ENCODE measurements around the gene TMEM132A. TPM values are rescaled to one million over a fixed set of nuclear protein-coding genes. Genes with fewer than 3 reads are reported as not detected.

The TMEM132A gene
- total RNA-seq, 1 experiment from 2014 or later: 154 TPM

DNA sequence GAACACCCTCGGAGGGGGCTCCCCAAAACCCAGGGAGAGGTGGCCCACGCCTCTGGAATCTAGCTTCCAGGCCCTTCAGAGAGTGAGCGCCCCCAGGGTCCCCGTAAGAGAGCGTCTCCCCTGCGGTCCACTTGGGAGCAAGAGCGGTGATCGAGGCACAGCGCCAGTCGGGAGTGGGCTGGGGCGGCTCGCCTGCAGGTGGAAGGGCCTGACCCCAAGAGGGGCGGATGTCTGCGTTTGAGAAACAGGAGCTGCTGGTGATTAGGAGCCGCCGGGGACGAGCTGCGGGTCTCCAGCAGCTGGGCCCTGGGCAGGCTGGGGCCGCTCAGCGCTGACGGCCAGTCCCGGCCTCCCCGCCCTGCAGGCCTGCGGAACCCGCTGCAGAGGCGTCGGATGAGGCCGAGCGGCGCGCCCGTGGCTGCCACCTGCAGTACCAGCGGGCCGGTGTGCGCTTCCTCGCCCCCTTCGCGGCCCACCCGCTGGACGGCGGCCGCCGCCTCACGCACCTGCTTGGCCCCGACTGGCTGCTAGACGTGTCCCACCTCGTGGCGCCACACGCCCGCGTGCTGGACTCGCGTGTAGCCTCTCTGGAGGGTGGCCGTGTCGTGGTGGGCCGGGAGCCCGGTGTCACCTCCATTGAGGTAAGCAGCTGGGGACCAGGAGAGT, 10.0 kb downstream of the TMEM132A start:
- in situ Hi-C loops (cut with HindIII; ENCODE audit: low pct_unique_long_range_greater_than_20kb, low sequenced_read_pairs): no loop called here
- no peaks in the 10 kb centered on the region for H3K27me3 ChIP-seq (ENCODE audit: control insufficient read depth, insufficient read depth, low read length)
- H3K36me3 ChIP-seq (ENCODE audit: control insufficient read depth, insufficient read depth, low read length): no peaks in the 10 kb centered on the region
- no peak overlapping the region for H3K4me3 ChIP-seq (ENCODE audit: low read depth in 2 of 2, low read length in 2 of 2)
- ATAC-seq: no peak
- no peak for TF ChIP-seq SIN3A (IDR thresholded peaks at IDR 0.05; ENCODE audit: borderline replicate concordance, insufficient read depth, low read depth, low read length)
- TF ChIP-seq, protein P1, sequence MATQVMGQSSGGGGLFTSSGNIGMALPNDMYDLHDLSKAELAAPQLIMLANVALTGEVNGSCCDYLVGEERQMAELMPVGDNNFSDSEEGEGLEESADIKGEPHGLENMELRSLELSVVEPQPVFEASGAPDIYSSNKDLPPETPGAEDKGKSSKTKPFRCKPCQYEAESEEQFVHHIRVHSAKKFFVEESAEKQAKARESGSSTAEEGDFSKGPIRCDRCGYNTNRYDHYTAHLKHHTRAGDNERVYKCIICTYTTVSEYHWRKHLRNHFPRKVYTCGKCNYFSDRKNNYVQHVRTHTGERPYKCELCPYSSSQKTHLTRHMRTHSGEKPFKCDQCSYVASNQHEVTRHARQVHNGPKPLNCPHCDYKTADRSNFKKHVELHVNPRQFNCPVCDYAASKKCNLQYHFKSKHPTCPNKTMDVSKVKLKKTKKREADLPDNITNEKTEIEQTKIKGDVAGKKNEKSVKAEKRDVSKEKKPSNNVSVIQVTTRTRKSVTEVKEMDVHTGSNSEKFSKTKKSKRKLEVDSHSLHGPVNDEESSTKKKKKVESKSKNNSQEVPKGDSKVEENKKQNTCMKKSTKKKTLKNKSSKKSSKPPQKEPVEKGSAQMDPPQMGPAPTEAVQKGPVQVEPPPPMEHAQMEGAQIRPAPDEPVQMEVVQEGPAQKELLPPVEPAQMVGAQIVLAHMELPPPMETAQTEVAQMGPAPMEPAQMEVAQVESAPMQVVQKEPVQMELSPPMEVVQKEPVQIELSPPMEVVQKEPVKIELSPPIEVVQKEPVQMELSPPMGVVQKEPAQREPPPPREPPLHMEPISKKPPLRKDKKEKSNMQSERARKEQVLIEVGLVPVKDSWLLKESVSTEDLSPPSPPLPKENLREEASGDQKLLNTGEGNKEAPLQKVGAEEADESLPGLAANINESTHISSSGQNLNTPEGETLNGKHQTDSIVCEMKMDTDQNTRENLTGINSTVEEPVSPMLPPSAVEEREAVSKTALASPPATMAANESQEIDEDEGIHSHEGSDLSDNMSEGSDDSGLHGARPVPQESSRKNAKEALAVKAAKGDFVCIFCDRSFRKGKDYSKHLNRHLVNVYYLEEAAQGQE (IDR thresholded peaks at IDR 0.05; ENCODE audit: insufficient read depth in 1 of 2, low read depth in 2 of 2, low read length in 1 of 2): no peak
- no peak for TF ChIP-seq TCF7L2 (IDR thresholded peaks at IDR 0.05; ENCODE audit: low read depth, low read length)
- no peak for TF ChIP-seq POLR2AphosphoS5 (IDR thresholded peaks at IDR 0.05; ENCODE audit: low read depth, low read length)
- TF ChIP-seq, protein P2, sequence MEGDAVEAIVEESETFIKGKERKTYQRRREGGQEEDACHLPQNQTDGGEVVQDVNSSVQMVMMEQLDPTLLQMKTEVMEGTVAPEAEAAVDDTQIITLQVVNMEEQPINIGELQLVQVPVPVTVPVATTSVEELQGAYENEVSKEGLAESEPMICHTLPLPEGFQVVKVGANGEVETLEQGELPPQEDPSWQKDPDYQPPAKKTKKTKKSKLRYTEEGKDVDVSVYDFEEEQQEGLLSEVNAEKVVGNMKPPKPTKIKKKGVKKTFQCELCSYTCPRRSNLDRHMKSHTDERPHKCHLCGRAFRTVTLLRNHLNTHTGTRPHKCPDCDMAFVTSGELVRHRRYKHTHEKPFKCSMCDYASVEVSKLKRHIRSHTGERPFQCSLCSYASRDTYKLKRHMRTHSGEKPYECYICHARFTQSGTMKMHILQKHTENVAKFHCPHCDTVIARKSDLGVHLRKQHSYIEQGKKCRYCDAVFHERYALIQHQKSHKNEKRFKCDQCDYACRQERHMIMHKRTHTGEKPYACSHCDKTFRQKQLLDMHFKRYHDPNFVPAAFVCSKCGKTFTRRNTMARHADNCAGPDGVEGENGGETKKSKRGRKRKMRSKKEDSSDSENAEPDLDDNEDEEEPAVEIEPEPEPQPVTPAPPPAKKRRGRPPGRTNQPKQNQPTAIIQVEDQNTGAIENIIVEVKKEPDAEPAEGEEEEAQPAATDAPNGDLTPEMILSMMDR (IDR thresholded peaks at IDR 0.05): no peak
- ChIA-PET CTCF (no interaction called here), POLR2A (no interaction called here)
- no TSS peak for BruUV-seq (replicated peaks)
- H3K4me1 ChIP-seq (ENCODE audit: control insufficient read depth, insufficient read depth, low read length): no peaks in the 10 kb centered on the region
- H3K27ac ChIP-seq (ENCODE audit: low read length): no peak overlapping the region
- H3K9me3 ChIP-seq (ENCODE audit: control insufficient read depth, insufficient read depth, low read depth, low read length): no peaks in the 10 kb centered on the region
- intact Hi-C loops (cut with micrococcal nuclease; ENCODE audit: unreplicated experiment): no loop called here
- no peak for DNase-seq (ENCODE audit: low read depth, low spot score)

DNA sequence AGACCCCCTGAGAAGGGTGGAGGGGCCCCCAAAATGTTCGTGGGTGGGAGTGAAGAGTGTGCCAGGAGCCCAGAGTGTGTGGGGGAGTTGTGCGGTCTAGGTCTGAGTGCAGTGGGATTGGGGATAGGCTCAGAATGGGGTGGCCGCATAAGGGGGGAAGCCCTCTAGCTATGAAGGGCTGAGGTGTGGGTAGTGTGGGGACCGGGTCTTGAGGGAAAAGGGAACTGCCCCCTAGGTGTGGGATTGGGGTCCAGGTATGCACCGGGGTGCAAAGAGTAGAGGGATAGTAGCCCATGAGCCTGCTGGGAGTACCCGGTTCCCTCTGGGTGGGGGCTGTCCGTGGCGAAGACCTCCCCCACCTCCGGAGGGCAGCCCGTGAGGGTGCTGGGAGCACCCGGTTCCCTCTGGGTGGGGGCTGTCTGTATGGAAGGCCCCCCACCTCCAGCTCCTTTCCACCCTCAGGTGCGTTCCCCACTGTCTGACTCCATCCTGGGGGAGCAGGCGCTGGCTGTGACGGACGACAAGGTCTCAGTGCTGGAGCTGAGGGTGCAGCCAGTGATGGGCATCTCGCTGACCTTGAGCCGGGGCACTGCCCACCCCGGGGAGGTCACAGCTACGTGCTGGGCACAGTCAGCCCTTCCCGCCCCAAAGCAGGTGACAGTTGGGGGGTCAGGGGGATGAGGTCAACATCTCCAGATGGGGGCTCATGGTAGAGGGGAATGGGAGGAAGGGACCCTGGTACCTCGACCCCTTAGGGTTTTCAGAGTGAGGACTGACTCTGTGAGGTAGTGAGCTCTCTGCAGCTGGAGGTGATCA, 10.7 kb downstream of the TMEM132A start:
- ChIA-PET POLR2A (interaction anchor here (0.5 kb wide), 1 partner anchor 193 kb away, joined by 4 read pairs; no protein-coding TSS in a partner anchor), CTCF (no interaction called here)
- intact Hi-C loops (cut with micrococcal nuclease; ENCODE audit: unreplicated experiment) (no loop called here), in situ Hi-C loops (cut with HindIII; ENCODE audit: low pct_unique_long_range_greater_than_20kb, low sequenced_read_pairs) (no loop called here)
- Histone ChIP-seq H3K27me3 (ENCODE audit: control insufficient read depth, insufficient read depth, low read length) (no peaks in the 10 kb centered on the region), H3K4me3 (ENCODE audit: low read depth in 2 of 2, low read length in 2 of 2) (no peak overlapping the region), H3K36me3 (ENCODE audit: control insufficient read depth, insufficient read depth, low read length) (no peaks in the 10 kb centered on the region), H3K4me1 (ENCODE audit: control insufficient read depth, insufficient read depth, low read length) (no peaks in the 10 kb centered on the region), H3K27ac (ENCODE audit: low read length) (no peak overlapping the region), H3K9me3 (ENCODE audit: control insufficient read depth, insufficient read depth, low read depth, low read length) (no peaks in the 10 kb centered on the region)
- ATAC-seq: no peak
- TF ChIP-seq, protein P2 (IDR thresholded peaks at IDR 0.05): no peak
- TF ChIP-seq, protein P1 (IDR thresholded peaks at IDR 0.05; ENCODE audit: insufficient read depth in 1 of 2, low read depth in 2 of 2, low read length in 1 of 2): no peak
- TF ChIP-seq POLR2AphosphoS5 (IDR thresholded peaks at IDR 0.05; ENCODE audit: low read depth, low read length) (no peak), TCF7L2 (IDR thresholded peaks at IDR 0.05; ENCODE audit: low read depth, low read length) (no peak), SIN3A (IDR thresholded peaks at IDR 0.05; ENCODE audit: borderline replicate concordance, insufficient read depth, low read depth, low read length) (no peak)
- BruUV-seq (replicated peaks): no TSS peak
- DNase-seq (ENCODE audit: low read depth, low spot score): no peak

All from Panc1 (cell line).